H1 (cell line): ENCODE results near the gene RRP1. TPM values are rescaled to one million over a fixed set of nuclear protein-coding genes. Genes with fewer than 3 reads are reported as not detected.
A peak's percentile ranks its signal among the peaks of the same experiment; 100 is the strongest.

Experiments used
- CTCF ChIA-PET: fragments of 300-600 bp; sonication (Branson Sonifier 250); formaldehyde crosslinking; loops from one replicate; lab custom pipeline; 2021; ENCODE audit not compliant: partially characterized antibody; lab: Charles Lee
- POLR2A ChIA-PET: fragments of 300-600 bp; sonication (Branson Sonifier 250); formaldehyde crosslinking; loops from one replicate; lab custom pipeline; 2021; ENCODE audit warnings: inconsistent platforms; ENCODE audit not compliant: partially characterized antibody; lab: Charles Lee
- DNase-seq, 2 experiments: peaks; one replicate each; pipeline versions ENCODE4 v3.0.0 to v3.0.0-alpha.2; 2010 to 2022; ENCODE audit warnings: low spot score in 2 of 2, low read depth in 1 of 2, mixed read lengths in 1 of 2
- FAIRE-seq: peaks from 2 replicates; lab custom pipeline; 2011; peaks lifted over from hg19 to GRCh38; lab: Jason Lieb, UNC
- H2AFZ ChIP-seq: 2 replicates; pipeline ENCODE4 v1.8.1; 2012; ENCODE audit warnings: low read length, inconsistent platforms
- H2AK5ac ChIP-seq: 2 replicates; pipeline ENCODE4 v1.6.1; 2013; ENCODE audit warnings: low read depth, low read length
- H2BK120ac ChIP-seq: replicated peaks from 2 replicates; pipeline ENCODE3; 2013; ENCODE audit warnings: low read depth, low read length, inconsistent platforms
- H2BK12ac ChIP-seq: 2 replicates; pipeline ENCODE4 v1.6.1; 2013; ENCODE audit warnings: low read depth, low read length
- H2BK15ac ChIP-seq: 2 replicates; pipeline ENCODE4 v1.6.1; 2013; ENCODE audit warnings: low read length
- H2BK20ac ChIP-seq: 2 replicates; pipeline ENCODE4 v1.6.1; 2013; ENCODE audit warnings: low read length
- H2BK5ac ChIP-seq: 2 replicates; pipeline ENCODE4 v1.6.1; 2013; ENCODE audit warnings: low read depth, low read length
- H3K14ac ChIP-seq: 2 replicates; pipeline ENCODE4 v1.6.1; 2013; ENCODE audit warnings: inconsistent platforms; ENCODE audit not compliant: insufficient read length
- H3K18ac ChIP-seq: 2 replicates; pipeline ENCODE4 v1.6.1; 2013; ENCODE audit warnings: low read length; ENCODE audit errors: extremely low read depth
- H3K23ac ChIP-seq: 2 replicates; pipeline ENCODE4 v1.6.1; 2013; ENCODE audit warnings: inconsistent platforms; ENCODE audit not compliant: insufficient read length
- H3K23me2 ChIP-seq: 2 replicates; pipeline ENCODE4 v1.6.1; 2013; ENCODE audit warnings: low read depth, low read length
- H3K27ac ChIP-seq: 2 replicates; pipeline ENCODE4 v1.6.1; 2011; ENCODE audit warnings: low read depth, low read length, inconsistent platforms
- H3K27me3 ChIP-seq, 4 experiments: replicated peaks in 1 of 4; 1 replicate in 1 of 4; 2 replicates in 3 of 4; pipeline versions ENCODE4 v1.6.1 to v1.8.1; 2011 to 2013; ENCODE audit warnings: low read length in 3 of 4, mild to moderate bottlenecking in 3 of 4, inconsistent platforms in 2 of 4, mixed read lengths in 2 of 4, moderate library complexity in 1 of 4; ENCODE audit not compliant: control insufficient read depth in 3 of 4, insufficient read depth in 3 of 4; ENCODE audit errors: extremely low read depth in 1 of 4
- H3K36me3 ChIP-seq, 4 experiments: 2 replicates each; pipeline versions ENCODE4 v1.6.1 to v1.8.1; 2011 to 2013; ENCODE audit warnings: mild to moderate bottlenecking in 4 of 4, low read length in 3 of 4, moderate library complexity in 2 of 4, control low read depth in 1 of 4, inconsistent platforms in 1 of 4; ENCODE audit not compliant: insufficient read depth in 4 of 4, control insufficient read depth in 2 of 4
- H3K4ac ChIP-seq: replicated peaks from 2 replicates; pipeline ENCODE3; 2013; ENCODE audit warnings: low read length, low read depth, mixed read lengths, inconsistent platforms; ENCODE audit not compliant: insufficient read length
- H3K4me1 ChIP-seq, 4 experiments: replicated peaks in 1 of 4; 1 replicate in 1 of 4; 2 replicates in 3 of 4; pipeline versions ENCODE4 v1.6.1 to v1.8.1; 2011 to 2013; ENCODE audit warnings: low read length in 3 of 4, inconsistent platforms in 2 of 4, mixed read lengths in 1 of 4; ENCODE audit not compliant: insufficient read depth in 4 of 4, control insufficient read depth in 3 of 4
- H3K4me2 ChIP-seq, 2 experiments: 2 replicates each; pipeline versions ENCODE4 v1.6.1 to v1.8.1; 2011 to 2013; ENCODE audit warnings: low read depth in 2 of 2, low read length in 2 of 2, control low read depth in 1 of 2, inconsistent platforms in 1 of 2, mild to moderate bottlenecking in 1 of 2; ENCODE audit not compliant: insufficient read depth in 1 of 2
- H3K4me3 ChIP-seq, 4 experiments: fragments of 200-600, 300-600 bp in 1 of 4; sonication (generic), shearing (Covaris generic), sonication (Bioruptor Twin) in 1 of 4; 2 replicates each; pipeline versions ENCODE4 v1.5.1 to v1.8.1; 2011 to 2016; ENCODE audit warnings: low read length in 4 of 4, low read depth in 3 of 4, control low read depth in 2 of 4, inconsistent platforms in 2 of 4, mild to moderate bottlenecking in 2 of 4, mixed read lengths in 1 of 4, moderate library complexity in 1 of 4; ENCODE audit not compliant: insufficient read depth in 2 of 4; ENCODE audit errors: extremely low read depth in 1 of 4
- H3K56ac ChIP-seq: replicated peaks from 2 replicates; pipeline ENCODE3; 2013; ENCODE audit warnings: low read depth, mild to moderate bottlenecking, mixed read lengths, low read length, inconsistent platforms; ENCODE audit not compliant: insufficient read length
- H3K79me1 ChIP-seq: 2 replicates; pipeline ENCODE4 v1.6.1; 2013; ENCODE audit warnings: low read depth, low read length, control low read depth
- H3K79me2 ChIP-seq, 2 experiments: 2 replicates each; pipeline versions ENCODE4 v1.6.1 to v1.8.1; 2012 to 2013; ENCODE audit warnings: low read length in 2 of 2, mild to moderate bottlenecking in 2 of 2, inconsistent platforms in 1 of 2; ENCODE audit not compliant: insufficient read depth in 2 of 2, control insufficient read depth in 1 of 2
- H3K9ac ChIP-seq, 4 experiments: replicated peaks in 1 of 4; 1 replicate in 1 of 4; 2 replicates in 3 of 4; pipeline versions ENCODE4 v1.6.1 to v1.8.1; 2011 to 2013; ENCODE audit warnings: low read depth in 3 of 4, low read length in 3 of 4, control low read depth in 2 of 4, mild to moderate bottlenecking in 2 of 4, moderate library complexity in 2 of 4, inconsistent platforms in 1 of 4; ENCODE audit errors: extremely low read depth in 1 of 4
- H3K9me3 ChIP-seq, 2 experiments: 2 replicates each; pipeline versions ENCODE4 v1.6.1 to v1.8.1; 2012 to 2013; ENCODE audit warnings: mild to moderate bottlenecking in 2 of 2, moderate library complexity in 2 of 2, control low read depth in 1 of 2, inconsistent platforms in 1 of 2, low read depth in 1 of 2, low read length in 1 of 2, mixed read lengths in 1 of 2; ENCODE audit not compliant: insufficient read depth in 2 of 2
- H4K20me1 ChIP-seq, 2 experiments: replicated peaks in 1 of 2; 2 replicates each; pipeline versions ENCODE3 to v1.8.1; 2011 to 2013; ENCODE audit warnings: inconsistent platforms in 2 of 2, low read length in 2 of 2, mild to moderate bottlenecking in 1 of 2; ENCODE audit not compliant: insufficient read depth in 2 of 2, control insufficient read depth in 1 of 2
- H4K5ac ChIP-seq: 2 replicates; pipeline ENCODE4 v1.6.1; 2013; ENCODE audit warnings: low read length, low read depth, mixed read lengths, inconsistent platforms; ENCODE audit not compliant: insufficient read length
- H4K8ac ChIP-seq: 2 replicates; pipeline ENCODE4 v1.8.0; 2013; ENCODE audit warnings: mild to moderate bottlenecking, moderate library complexity, low read length, inconsistent platforms; ENCODE audit not compliant: insufficient read depth; ENCODE audit errors: extremely low read depth
- H4K91ac ChIP-seq: replicated peaks from 2 replicates; pipeline ENCODE3; 2013; ENCODE audit warnings: low read length, mixed read lengths, inconsistent platforms; ENCODE audit not compliant: insufficient read length
- CTCF ChIP-seq, 3 experiments: IDR thresholded peaks; 1 replicate in 2 of 3; 2 replicates in 1 of 3; pipeline versions ENCODE4 v1.5.1 to v1.6.1; 2011; ENCODE audit warnings: low read length in 3 of 3, mild to moderate bottlenecking in 3 of 3, inconsistent platforms in 2 of 3, low read depth in 1 of 3, moderate library complexity in 1 of 3; ENCODE audit not compliant: insufficient read depth in 1 of 3; ENCODE audit errors: control extremely low read depth in 1 of 3
- FOSL1 ChIP-seq: IDR thresholded peaks from 2 replicates; pipeline ENCODE4 v1.6.1; 2011; ENCODE audit warnings: mild to moderate bottlenecking, low read depth, low read length, moderate library complexity; ENCODE audit not compliant: insufficient read depth
- GABPA ChIP-seq: IDR thresholded peaks from 2 replicates; pipeline ENCODE4 v1.6.1; 2011; ENCODE audit warnings: mild to moderate bottlenecking, low read length, moderate library complexity, borderline replicate concordance; ENCODE audit not compliant: insufficient read depth
- GTF2F1 ChIP-seq: IDR thresholded peaks from 2 replicates; pipeline ENCODE4 v1.6.1; 2012; ENCODE audit warnings: low read depth, low read length, improper control_type of control experiment, borderline replicate concordance
- HDAC2 ChIP-seq, 2 experiments: fragments of 300-600 bp in 1 of 2; sonication (generic) in 1 of 2; IDR thresholded peaks; 2 replicates each; pipeline ENCODE4 v1.6.1; 2011 to 2012; ENCODE audit warnings: low read depth in 2 of 2, low read length in 2 of 2, mild to moderate bottlenecking in 2 of 2, moderate library complexity in 2 of 2, borderline replicate concordance in 1 of 2, inconsistent platforms in 1 of 2
- MAFK ChIP-seq: IDR thresholded peaks from 2 replicates; pipeline ENCODE4 v1.6.1; 2012; ENCODE audit warnings: low read depth, mild to moderate bottlenecking, improper control_type of control experiment, low read length
- SP1 ChIP-seq: IDR thresholded peaks from 2 replicates; pipeline ENCODE4 v1.6.1; 2011; ENCODE audit warnings: low read depth, low read length
- TAF1 ChIP-seq: IDR thresholded peaks from 2 replicates; pipeline ENCODE4 v1.6.1; 2011; ENCODE audit warnings: mild to moderate bottlenecking, low read depth, low read length
- TCF12 ChIP-seq: IDR thresholded peaks from 2 replicates; pipeline ENCODE4 v1.6.1; 2011; ENCODE audit warnings: low read depth, mild to moderate bottlenecking, low read length
- WGBS, 2 experiments: shearing (Covaris generic) in 1 of 2; methylation state at CpG; one replicate each; pipeline versions ENCODE4 v1.1.6 to v1.1.7; 2013 to 2015; ENCODE audit warnings: low lambda C conversion rate in 2 of 2, mixed read lengths in 2 of 2, inconsistent platforms in 1 of 2, low coverage in 1 of 2, missing lambda C conversion rate in 1 of 2; ENCODE audit not compliant: insufficient replicate concordance in 2 of 2, insufficient coverage in 1 of 2, insufficient read length in 1 of 2; ENCODE audit errors: extremely low coverage in 1 of 2, missing lambda C conversion rate in 1 of 2; 5-methylcytosine and 5-hydroxymethylcytosine counted together
- polyA plus RNA-seq, 7 experiments: library from polyadenylated mRNA; depleted of rRNA in 3 of 7; stranded (reverse) in 5 of 7; unstranded in 2 of 7; fragments of >200 nt in 5 of 7; fragments of 200-250 nt in 2 of 7; gene quantifications; 1 replicate in 5 of 7; 2 replicates in 1 of 7; 4 replicates in 1 of 7; pipeline versions ENCODE4 v1.2.1 to v1.2.3, GENCODE V29; 2011 to 2013; ENCODE audit warnings: missing spikeins in 2 of 7, mixed read lengths in 2 of 7
- total RNA-seq: library from RNA; stranded (reverse); fragmentation: NEBNext Ultra II Directional; extraction: Animal tissue kit (Norgen Biotek cat#: 25700); gene quantifications from 2 replicates; pipeline ENCODE4 v1.2.1, GENCODE V29; 2021

RRP1 gene
- total and polyA plus RNA-seq, 2 of the 8 experiments (the other 6 are each of a cell fraction or from before 2014, with no cell fraction given) = 11.6 to 55.2 TPM

DNA sequence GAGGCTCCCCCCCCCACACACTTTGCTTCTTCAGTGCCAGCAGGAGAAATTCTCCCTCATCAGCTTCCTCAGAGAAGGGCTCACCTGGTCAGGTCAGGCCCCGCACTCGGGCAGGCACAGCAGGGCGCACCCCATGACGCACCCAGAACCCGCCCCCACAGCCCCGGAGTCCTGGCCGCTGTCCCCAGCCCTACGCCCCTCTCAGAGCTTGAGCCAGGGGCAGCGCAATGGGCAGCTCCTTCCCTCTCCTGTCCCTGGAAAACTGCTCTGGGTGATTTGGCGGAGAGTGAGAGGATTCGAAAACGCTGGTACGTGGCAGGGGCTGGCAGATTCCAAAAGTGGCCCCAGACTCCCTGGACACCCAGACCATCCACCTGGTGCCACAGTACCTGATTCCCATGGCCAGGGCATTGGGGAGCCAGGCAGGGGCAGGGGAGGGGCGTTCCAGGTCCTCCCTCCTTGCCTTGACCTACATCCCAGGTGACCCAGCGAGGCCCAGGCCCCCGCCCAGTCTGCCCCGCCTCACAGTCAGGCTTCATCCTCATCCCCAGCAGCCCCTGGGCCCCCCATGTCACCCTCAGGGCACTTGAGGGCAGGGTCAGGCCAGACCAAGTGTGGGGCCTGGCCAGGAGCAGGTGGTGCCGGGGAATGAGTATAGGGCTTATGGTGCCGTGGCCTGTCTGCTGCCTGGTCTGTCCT, 23.7 kb downstream of the RRP1 start:
- Histone ChIP-seq H3K56ac (no peak overlapping the region), H3K79me1 (no peaks in the 10 kb centered on the region), H3K23me2 (peaks cover 2% of the 10 kb centered on the region; the same call in 1 of the 2 replicates), H4K5ac (no peak overlapping the region), H2BK120ac (no peak overlapping the region), H2BK15ac (no peak overlapping the region), H4K91ac (peak overlapping the region; percentile 45), H3K23ac (no peak overlapping the region), H2BK12ac (0 out of 2 replicates have a peak overlapping the region, but pooled peaks have one; percentile 43), H3K14ac (no peak overlapping the region), H4K20me1 (peaks cover 0 to 2% of the 10 kb centered on the region in 2 experiments), H3K27me3 (no peaks in the 10 kb centered on the region), H4K8ac (peak overlapping the region; percentile 9), H2BK5ac (no peak overlapping the region), H3K4me3 (no peak overlapping the region), H3K18ac (no peak overlapping the region), H2BK20ac (no peak overlapping the region), H3K9ac (no peak overlapping the region), H3K4me2 (no peak overlapping the region), H3K9me3 (no peaks in the 10 kb centered on the region), H3K4me1 (peaks cover 0 to 15% (median 12%) of the 10 kb centered on the region in 4 experiments; a peak in 6 of 7 replicates), H3K79me2 (no peaks in the 10 kb centered on the region), H3K27ac (no peak overlapping the region), H2AFZ (no peak overlapping the region), H3K36me3 (no peaks in the 10 kb centered on the region), H3K4ac (no peak overlapping the region), H2AK5ac (no peak overlapping the region)
- DNase-seq (no peak), FAIRE-seq (no peak)
- WGBS, 2 experiments = 83% methylated on average over 18 of the region's 19 CpGs; no CpG with 5 or more reads in 1 of the 2 experiments
- ChIA-PET POLR2A (interaction anchor here (1.2 kb wide), 1 partner anchor 108 kb away, joined by 3 read pairs; no protein-coding TSS in a partner anchor), CTCF (interaction anchor here (0.9 to 2.4 kb wide), 3 partner anchors 11 to 163 kb away, joined by 3 to 12 read pairs (median 3); no protein-coding TSS in a partner anchor)
- TF ChIP-seq GTF2F1 = no peak
- TF ChIP-seq SP1 = no peak
- no peak for TF ChIP-seq TCF12
- TF ChIP-seq CTCF (IDR thresholded peaks at IDR 0.05; ENCODE audit: control extremely low read depth in 1 of 3, insufficient read depth in 1 of 3, low read depth in 1 of 3, low read length in 3 of 3) = no peak
- no peak for TF ChIP-seq FOSL1
- no peak for TF ChIP-seq MAFK
- no peak for TF ChIP-seq GABPA
- no peak for TF ChIP-seq TAF1
- no peak for TF ChIP-seq HDAC2 (IDR thresholded peaks at IDR 0.05; ENCODE audit: borderline replicate concordance in 1 of 2, low read depth in 2 of 2, low read length in 2 of 2)
